ENCODE measurements around the gene NFE2L2.
"Not testable (repeated sequence)": the region's sequence is repeated elsewhere in the genome, so short reads cannot be mapped to it uniquely, and the experiment has no call there.

NFE2L2 gene

GRCh38 chr2:177188482-177189469 lies 75.8 kb downstream of the NFE2L2 start:
- no peak for DNase-seq

DNA sequence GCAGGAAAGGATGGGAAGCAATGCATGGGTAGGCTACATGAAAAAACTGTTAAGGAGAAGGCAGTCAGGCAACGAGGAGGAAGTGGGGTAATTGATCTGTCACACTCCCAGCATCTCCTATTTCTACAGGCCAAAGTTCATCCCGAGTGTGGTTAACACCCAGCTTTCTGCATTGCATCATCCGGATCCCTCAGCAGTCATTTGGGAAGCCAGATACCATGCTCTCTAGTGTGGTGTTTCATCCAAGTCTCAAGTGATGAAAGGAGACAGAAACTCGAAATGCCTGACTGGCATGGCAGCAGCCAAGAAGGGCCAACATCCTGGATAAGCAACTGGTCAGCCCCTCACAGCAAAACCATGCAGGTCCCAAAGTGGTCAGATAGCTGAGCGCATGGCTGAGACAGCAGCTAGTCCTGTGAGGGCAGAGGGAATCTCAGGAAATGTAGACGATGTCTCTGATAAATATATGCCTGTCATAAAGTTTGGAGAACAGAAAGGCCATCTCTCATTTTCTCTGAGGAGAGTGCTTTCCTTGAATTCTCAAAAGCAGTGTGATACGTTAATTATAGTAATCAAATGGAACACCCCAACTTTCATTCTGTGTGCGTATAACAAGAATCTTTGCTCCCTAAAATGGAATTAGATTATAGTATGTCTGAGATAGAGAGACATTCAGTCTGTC lies 76.8 kb downstream of the NFE2L2 start:
- DNase-seq: no peak

- DNase-seq: not testable (repeated sequence)
Measured at GRCh38 chr2:177186038-177186437, 78.5 kb downstream of the NFE2L2 start.

DNA sequence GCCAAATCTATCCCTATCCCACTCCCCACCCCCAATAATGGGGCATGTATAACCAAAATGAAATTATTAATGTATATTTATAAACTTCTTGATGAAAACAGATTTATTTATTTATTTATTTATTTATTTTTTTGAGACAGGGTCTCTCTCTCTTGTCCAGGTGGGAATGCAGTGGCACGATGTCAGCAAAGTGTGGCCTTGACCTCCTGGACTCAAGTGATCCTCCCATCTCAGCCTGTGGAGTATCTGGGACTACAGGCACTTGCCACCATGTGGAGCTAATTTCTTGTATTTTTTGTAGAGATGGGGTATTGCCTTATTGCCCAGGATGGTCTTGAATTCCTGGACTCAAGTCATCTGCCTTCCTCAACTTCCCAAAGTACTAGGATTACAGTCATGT lies 79.9 kb downstream of the NFE2L2 start:
- DNase-seq: no peak

DNA sequence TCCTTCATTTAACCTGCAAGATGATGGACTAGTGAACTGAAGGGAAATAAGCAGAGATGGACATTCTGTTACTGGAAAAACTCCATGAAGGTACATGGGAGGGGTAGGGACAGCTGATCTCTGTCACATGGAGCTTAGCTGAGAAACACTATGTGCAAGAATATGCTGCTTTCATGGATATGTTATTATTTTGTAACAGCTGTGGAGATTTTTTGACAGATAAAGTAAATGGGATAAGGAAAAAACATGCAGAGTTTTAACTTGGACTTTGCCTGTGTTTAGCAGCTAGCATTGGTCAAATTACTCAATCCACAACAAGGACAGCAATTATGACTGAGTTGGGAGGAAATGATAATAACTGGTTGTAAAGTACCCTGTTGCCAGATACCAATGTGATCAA lies 80.7 kb downstream of the NFE2L2 start:
- no peak for DNase-seq
